ENCODE data around the gene PLEKHO1.
"Not testable (repeated sequence)": the region's sequence is repeated elsewhere in the genome, so short reads cannot be mapped to it uniquely, and the experiment has no call there.

Gene PLEKHO1, protein sequence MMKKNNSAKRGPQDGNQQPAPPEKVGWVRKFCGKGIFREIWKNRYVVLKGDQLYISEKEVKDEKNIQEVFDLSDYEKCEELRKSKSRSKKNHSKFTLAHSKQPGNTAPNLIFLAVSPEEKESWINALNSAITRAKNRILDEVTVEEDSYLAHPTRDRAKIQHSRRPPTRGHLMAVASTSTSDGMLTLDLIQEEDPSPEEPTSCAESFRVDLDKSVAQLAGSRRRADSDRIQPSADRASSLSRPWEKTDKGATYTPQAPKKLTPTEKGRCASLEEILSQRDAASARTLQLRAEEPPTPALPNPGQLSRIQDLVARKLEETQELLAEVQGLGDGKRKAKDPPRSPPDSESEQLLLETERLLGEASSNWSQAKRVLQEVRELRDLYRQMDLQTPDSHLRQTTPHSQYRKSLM

DNA sequence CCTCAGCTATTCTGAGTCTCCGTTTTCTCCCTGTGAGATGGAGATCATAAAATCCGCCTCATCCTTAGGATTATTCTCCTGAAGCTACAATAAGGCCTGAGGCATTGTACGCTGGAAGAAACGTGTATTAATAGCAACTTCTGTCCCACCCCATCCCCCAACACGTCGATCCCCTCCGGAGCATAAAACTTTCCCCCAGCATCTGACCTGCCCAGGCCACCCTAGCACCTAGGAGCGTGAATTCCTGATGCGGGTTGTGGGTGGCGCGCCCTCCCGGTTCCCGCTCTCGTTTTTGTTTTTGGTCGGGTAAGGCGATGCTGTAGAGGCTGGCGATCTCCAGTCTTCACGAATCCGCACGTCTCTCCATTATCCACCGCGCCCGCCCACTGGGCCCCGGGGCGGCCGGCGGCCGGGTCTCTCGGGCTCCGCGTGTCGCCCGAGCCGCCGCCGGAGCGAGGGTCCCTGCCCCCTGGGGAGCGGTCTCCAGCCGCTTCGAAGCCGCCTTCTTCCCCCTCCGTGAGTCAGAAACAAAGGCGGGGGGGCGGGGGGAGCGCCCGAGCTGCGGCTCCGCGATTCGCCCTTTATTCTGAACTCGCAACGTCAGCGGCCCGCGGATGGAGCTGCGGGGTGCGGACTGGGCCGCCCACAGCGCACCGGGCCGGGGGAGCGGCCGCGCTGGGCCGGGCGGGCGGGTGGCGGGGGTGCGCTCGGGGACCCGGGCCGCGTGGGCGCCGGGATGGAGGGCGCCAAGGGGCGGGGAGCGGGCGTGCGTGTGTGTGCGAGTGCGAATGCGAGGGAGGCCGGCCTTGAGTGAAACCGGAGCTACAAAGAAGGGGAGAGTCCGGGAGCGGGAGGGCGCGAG, at the start of gene PLEKHO1:
Gene PLEKHO1, plus strand, starts transcription at position 646 of the 862 bp plus-strand sequence. CDS start 342 bp downstream, outside the sequence.
- peak; percentile 85 for DNase-seq

DNA sequence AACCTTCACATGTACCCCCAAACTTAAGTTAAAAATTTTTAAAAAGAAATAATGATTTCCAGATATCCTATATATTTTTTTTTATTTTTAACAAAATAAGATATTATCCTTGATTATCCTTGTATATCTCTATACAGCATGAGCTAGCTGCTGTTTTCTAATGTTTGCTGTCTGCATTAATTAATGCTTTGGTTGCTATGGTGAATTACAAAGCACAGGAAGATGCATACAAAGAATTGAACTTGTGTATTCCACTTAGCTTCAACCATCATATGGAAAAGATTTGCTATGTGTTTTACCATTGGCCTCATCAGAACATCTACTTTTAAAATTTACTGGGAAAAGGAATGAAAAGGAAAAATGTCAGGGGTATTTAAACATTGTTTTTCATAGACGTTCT, 46.7 kb upstream of the PLEKHO1 start:
- DNase-seq = peak; percentile 41

DNA sequence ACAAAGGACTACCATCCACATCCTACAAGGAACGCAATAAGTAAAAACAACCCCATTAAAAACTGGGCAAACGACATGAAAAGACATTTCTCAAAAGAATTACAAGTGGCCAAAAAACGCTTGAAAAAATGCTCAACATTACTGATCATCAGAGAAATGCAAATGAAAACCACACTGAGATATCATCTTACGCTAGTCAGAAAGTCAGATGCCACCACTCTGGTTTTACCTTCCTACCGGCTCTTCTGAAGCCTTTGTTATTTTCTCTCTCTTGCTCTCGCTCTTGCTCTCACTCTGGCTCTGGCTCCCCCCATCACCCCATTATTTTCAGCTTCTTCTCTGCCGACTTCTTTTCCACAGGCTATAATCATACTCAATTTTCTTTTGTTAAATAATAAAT, 43.4 kb upstream of the PLEKHO1 start:
- DNase-seq = peak; percentile 68

DNA sequence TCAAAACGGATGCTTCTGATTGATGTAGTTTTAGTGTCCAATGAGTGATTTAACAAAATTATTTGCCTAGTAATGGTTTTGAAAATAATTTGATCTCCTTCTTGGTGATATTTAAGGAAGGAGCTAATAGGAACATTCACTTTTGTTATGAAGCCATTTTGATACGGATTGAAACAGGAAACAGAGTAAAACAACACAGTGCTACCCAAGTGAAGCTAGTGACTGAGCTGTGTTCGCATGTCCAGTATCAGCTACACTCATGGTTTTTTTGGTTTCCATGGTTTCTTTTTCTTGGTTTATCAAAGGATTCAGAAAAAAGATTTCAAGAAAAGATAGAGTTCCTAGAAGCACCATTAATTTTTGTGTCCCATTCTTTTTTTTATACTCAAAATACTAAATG, 40.1 kb upstream of the PLEKHO1 start:
- peak; percentile 60 for DNase-seq

DNA sequence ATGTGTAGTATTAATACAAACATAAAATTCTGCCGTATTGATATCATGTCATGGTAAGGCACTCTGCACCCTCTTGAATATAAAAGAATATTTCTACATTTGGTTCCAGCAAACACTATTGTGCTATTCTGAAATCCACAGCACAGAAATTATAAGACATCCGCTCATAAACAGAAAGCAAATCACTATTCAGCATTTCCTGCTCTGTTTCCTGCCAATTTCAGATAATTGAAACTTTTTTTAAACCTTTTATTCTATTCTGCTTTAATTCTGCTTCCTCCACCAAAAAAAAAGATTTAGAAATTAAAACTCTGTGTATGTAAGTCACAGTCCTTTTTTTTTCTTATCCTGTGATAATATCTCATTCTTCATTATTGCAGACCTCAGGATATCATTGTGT, 39.6 kb upstream of the PLEKHO1 start:
- peak; percentile 41 for DNase-seq

DNA sequence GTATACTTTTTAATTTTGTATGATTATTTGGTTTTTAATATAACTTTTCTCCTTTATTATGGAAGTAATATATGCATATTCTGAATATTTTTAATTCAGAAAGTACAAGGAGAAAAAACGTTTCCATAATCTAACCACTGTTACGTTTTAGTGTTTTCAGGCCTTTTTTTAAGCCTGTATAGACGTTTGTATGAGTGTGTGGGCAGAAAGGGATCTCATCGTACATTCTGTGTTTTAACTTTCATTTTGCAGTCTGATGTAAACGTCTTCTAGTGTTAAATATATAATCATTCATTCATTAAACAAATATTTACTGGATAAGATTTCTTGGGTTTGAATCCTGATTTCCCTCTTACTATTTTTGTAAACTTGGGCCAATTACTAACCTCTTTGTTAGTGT, 38.0 kb upstream of the PLEKHO1 start:
- peak; percentile 17 for DNase-seq

DNA sequence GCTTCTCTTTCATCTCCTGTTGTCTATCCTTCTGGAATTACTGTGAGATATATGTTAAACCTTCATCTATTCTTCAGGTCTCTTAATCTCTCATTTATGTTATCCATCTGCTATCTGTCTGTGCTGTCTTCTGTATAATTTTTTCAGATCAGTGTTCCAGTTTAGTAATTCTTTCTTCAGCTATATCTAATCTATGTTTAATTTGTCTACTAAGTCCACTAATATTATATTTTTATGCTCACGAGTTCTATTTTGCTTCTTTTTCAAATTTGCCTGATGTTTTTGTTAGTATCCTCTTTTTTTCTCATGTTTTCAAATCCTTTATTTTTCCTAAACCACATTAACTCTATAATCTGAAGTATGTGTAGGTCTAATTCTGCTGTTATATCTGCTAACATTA, 34.6 kb upstream of the PLEKHO1 start:
- no peak for DNase-seq

DNA sequence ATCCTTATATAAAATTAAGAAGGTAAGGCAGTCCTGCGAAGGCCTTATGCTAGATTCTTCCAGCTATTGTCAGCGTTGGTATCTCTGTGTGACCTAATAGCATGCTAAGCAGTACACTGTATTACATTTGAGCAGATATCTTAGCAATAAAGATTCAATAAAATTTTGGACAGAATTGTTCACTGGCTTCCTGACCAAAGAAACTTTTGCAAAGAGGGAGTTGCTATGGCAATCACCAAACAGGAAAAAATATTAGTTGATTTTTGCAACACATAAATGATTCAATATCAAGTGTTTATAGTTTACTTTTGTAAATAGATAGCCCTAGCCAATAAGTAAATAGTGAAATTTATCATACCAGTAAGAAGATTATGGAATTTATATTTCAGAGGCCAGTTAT, 31.0 kb upstream of the PLEKHO1 start:
- peak; percentile 38 for DNase-seq

DNA sequence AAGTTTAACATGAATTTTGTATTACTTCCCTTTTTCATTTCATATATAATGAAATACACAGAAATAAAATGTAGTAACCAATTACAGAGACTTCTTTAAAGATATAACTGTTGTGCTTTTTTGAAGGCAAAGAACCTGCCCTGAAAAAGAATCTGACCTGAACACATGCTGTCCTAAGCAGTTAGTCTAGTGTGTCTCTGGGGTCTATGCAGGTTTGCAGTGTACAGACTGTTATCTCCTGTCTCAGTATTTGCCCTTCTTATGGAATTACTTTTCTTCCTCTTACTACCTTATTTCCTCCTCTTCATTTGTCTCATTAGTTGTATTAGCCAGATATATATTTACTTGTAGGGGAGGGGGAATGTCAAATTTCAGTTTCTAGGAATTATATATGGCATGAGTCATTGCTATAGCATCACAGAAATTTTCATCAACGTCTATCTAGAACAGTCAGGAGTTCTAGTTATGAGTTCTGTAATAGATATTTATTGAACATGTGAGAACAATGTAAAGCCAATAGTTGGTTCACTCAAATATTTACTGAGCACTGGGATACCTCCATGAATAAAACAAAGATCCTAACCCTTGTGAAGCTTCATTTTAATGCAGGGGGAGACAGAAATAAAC, 28.4 kb upstream of the PLEKHO1 start:
- DNase-seq = no peak

DNA sequence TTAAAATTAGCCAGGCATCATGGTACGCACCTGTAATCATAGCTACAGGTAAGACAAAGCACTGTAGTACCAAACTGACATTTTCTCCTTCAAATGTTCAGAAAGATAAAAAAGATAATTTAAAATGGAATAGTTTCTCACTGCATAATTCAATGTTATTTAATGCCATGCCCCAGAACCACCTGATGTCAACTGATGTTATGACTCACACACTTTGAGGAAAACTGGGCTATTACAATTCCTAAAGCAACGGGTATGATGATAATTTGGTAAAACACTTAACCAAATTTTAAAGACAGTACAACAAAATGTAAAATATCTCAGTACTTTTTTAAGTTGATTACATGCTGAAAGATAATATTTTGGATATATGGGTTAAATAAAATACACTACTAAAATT, 22.9 kb upstream of the PLEKHO1 start:
- DNase-seq = no peak

DNA sequence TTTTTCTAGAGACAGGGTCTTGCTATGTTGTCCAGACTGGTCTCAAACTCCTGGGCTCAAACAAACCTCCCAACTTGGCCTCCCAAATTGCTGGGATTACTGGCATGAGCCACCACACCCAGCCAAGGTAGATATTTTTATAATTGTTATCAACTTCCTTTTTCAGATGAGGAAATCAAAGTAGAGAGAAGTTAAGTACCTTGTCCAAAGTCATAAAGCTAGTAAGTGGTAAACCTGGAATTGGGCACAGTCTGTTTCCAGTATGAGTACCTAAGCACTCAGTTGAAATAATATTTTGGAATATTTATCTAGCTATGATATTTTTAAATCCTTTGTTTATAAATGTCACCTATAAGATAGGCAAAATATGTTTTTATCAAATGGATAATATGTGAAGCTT, 22.3 kb upstream of the PLEKHO1 start:
- no peak for DNase-seq

DNA sequence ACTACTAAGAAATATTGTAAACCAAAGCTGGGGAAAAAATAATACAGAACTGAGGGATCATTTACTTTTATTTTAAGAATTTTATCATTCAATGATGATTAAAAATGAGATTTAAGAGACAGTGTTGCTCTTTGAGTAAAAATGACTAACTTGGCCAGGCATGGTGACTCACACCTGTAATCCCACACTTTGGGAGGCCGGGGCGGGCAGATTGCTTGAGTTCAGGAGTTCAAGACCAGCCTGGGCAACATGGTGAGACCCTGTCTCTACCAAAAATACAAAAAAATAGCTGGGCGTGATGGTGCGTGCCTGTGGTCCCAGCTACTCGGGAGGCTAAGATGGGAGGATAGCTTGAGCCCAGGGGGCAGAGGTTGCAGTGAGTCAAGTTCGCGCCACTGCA, 21.8 kb upstream of the PLEKHO1 start:
- DNase-seq = no peak

DNA sequence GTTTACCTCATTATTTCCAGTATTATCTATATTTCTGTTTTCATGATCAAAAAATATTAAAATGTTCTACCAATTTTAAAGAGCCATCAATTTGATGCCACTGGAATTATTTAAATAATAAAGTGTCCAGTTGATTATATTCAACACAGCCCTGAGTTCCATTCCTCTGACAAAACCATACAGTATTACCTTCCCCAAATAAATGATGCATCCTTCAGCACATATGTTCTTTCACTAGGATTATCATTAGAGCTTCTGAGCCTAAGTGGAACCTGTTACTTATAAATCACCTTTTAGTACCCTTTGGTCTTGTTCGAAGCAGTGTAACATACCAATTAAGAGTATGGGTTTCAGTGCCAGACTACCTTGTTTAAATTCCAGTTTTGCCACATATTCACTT, 17.3 kb upstream of the PLEKHO1 start:
- DNase-seq = no peak

DNA sequence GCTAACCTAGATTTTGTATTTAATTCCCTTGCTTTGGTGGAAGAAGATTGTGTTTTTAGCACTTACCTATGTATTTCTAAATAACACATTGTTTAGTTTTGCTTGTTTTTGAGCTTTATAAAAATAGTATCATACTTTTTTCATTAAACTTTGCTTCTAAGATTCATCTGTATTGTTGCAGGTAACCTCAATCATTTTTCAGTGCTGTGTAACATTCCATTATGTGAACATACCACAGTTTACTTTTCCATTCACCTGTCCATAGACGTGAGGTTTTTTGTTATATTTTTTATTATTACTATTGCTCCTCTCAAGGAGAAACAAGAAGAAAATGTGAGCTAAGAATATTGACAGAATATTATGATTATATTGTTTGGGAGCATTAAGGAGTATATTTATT, 15.2 kb upstream of the PLEKHO1 start:
- no peak for DNase-seq

DNA sequence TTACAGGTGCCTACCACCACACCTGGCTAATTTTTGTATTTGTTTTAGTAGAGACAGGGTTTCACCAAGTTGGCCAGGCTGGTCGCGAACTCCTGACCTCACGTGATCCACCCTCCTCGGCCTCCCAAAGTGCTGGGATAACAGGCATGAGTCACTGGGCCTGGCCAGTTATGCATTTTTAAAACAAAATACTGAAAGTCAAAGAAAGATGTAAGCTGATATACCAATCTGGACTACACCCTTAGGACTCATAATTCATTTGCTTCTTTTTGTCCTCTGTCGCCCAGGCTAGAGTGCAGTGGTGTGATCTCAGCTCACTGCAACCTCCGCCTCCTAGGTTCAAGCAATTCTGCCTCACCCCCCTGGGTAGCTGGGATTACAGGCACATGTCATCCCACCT, 14.3 kb upstream of the PLEKHO1 start:
- DNase-seq = not testable (repeated sequence)

DNA sequence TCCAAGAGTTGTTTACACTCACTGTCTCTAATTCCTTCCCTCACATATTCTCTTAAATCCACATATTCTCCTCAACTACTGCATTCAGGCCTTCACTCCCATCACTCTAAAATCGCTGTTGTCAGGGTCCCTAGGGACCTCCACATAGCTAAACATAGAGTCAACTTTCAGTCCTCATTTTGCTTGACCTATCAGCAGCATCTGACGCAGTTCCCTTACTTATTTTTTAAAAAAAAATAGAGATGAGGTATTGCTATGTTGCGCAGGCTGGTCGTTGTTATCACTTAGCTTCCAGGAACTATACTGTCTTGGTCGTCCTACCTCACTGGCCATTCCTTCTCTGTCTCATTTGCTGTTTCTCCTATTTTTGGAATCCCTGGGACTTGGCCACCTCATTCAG, 11.7 kb upstream of the PLEKHO1 start:
- DNase-seq = no peak

DNA sequence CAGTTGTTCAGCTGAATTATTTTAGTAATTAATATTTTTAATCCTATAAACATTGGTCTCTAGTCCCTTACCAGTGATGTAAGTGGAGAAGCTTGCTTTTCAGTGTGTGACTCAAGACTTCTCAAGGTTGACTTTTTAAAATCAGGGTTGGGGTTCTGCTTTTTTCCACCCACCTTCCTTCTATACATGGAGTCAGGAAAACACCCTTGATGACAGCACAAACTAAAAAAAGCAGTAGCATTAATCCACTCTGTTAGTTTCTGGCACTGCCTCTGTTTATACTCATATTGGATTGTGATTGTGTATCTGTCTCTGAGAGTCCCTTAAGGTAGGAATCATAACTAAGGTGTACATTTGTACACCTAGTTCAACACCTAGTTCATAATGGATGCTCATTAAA, 8.3 kb upstream of the PLEKHO1 start:
- DNase-seq = no peak

DNA sequence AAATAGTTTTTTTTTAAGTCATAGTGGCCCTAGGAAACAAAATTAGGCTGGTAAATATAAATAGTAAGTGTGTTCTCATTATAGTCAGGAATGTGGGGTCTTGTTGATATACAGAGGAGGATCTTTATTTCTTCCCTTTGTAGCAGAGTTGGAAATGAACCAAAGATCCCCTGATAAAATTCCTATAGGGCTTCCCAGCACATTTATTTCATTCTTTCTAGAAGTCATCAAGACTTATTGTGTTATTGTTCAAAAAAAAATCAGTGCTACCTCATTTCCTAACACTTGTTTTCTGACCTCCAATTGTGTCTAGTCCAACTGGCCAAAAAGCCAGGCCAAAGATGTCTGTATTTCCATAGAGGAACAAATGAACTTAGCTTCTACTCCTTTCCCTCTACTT, 7.6 kb upstream of the PLEKHO1 start:
- DNase-seq = no peak

DNA sequence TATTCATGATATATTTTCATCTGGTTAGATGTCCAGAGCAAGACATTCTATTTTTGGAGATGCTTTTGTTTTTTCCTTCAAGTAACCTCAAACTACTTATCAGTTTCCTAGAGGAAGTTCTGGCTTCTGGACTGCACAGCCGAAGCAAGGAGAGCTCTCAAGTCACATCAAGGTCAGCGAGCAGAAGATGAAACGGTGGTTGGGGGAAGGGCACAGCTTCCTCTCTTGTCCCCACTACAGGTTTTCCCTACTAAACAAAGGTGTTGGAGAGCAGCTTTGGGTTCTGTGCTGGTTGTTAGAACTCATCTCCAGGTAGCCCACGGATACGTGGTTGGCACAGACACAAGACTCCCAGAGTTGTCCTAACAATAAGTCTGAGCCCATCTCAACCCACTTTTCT, 5.1 kb upstream of the PLEKHO1 start:
- no peak for DNase-seq

DNA sequence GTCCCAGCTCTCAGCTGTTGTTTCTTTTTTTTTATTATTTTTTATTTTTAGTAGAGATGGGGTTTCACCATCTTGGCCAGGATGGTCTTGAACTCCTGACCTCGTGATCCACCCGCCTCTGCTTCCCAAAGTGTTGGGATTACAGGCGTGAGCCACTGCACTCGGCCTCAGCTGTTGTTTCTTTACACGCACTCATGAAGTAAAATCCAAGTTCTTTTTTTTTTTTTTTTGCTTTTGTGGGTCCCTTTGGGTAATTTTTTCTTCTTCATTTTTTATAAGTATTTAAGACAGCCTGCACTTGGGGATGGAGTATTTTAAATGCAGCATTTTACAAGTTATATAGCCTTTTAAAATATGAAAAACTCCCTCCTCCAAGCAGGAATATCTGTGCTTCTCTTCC, 3.7 kb upstream of the PLEKHO1 start:
- DNase-seq = not testable (repeated sequence)

DNA sequence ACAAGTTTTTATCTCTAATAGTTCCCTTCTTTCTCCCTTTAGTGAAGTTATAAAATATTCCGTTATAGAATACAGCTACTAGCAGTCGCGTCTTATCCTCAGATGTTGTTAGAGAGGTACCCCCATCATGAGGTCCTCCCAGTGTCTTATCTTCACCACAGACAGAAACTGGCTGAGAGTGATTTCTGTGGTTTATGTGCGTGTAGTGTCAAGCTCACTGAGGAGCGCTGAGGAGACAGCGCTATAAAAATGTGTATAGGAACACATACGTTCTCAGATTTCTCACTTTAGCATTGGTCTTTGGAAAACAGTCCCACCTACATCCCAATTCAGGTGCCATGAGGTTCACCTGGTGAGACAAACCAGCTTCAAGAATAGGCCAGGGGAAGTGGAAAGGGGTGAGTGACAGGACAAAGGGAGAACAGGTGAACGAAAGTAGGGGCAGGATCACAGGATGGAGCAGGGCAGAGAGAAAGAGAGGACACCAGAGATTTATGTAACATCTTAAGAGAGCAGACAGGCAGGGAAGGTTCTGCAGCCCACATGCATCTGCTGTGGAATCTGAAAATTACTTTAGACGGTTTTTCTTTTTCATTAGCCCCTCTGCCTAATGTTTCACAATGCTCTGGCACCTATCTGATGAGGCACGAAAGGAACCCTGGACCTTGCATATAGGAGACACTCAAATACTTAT, 2.7 kb upstream of the PLEKHO1 start:
- DNase-seq = no peak

DNA sequence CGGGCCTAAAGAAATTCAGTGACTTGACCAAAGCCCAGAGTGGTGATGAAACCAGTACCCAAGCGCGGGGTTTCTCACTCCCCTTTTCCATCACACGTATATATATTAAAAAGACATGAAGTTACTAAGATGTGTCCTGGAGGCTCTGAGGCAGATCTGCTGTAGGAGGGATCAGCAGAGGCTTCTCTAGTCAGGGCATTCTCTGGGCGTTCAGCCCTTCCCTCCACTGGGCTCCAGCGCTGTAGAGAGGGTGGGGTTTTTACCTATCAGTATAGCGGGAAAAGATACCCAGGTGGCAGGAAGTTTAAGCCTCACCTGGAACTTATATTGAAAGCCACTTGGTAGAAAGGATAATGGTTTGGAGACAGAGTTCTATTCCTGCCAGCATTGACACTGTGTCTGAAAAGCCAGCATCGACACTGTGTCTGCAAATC, 862 bp upstream of the PLEKHO1 start:
- DNase-seq = no peak

All from CD4-positive, alpha-beta T cell treated with Interleukin-12 subunit alpha and Interleukin-12 subunit beta, for 1 hour (primary cell).